ENCODE data around the gene TCEA2. TPM values are rescaled to one million over a fixed set of nuclear protein-coding genes. Genes with fewer than 3 reads are reported as not detected.

The TCEA2 gene
- total and polyA plus RNA-seq, 4 experiments from 2014 or later: 24.6 to 45.9 (median 35.6) TPM

DNA sequence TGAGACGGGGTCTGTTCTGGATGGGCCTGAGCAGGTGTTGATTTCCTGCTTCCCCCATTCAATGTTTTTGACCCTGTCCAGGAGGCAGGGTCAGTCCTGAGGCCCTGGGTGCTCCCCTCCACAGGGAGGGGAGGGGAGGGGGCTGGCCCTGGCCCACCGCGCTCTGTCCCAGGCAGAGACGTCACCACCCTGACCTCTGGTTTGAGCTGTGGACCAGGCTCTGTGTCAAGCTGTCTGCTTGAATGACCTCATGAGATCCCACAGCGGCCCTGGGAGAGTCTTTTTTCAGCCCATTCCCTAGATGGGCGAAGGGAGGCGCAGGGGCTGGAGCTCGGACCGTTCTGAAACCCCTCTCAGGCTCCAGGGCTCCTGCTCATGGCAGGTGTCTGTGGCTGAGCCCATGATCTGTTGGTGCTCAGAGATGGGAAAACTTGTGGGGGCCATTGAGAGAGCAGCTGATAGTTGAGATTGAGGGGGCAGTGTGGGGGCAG, 30.1 kb downstream of the TCEA2 start:
- Histone ChIP-seq H3K4me3 (ENCODE audit: low read length in 2 of 2) (no peak overlapping the region), H3K27ac (ENCODE audit: low read depth, low read length) (no peak overlapping the region), H3K27me3 (ENCODE audit: insufficient read depth, low read length) (no peaks in the 10 kb centered on the region), H3K4me1 (ENCODE audit: insufficient read depth, low read length) (no peaks in the 10 kb centered on the region), H3K36me3 (ENCODE audit: insufficient read depth, low read length) (no peaks in the 10 kb centered on the region), H3K9me3 (ENCODE audit: control insufficient read depth in 1 of 2, low read length in 2 of 2) (no peaks in the 10 kb centered on the region)
- Mint-ChIP-seq H3K4me3 (no peak overlapping the region), H3K27me3 (no peaks in the 10 kb centered on the region), H3K36me3 (peaks cover 2 to 5% of the 10 kb centered on the region in 2 donors), H3K27ac (no peak overlapping the region), H3K9me3 (peaks cover 0 to 3% (median 3%) of the 10 kb centered on the region in 8 donors), H3K4me1 (peaks cover 5 to 9% (median 8%) of the 10 kb centered on the region in 4 donors)
- intact Hi-C loops (cut with micrococcal nuclease): no loop called here
- DNase-seq: peak in 1 of 5 donors; percentile 19
- ChIA-PET POLR2A (ENCODE audit: partially characterized antibody) (no interaction called here), CTCF (ENCODE audit: partially characterized antibody) (interaction anchor here (0.9 kb wide), 1 partner anchor 9 kb away, joined by 3 read pairs; the partner anchor contains the start of gene LKAAEAR1)

DNA sequence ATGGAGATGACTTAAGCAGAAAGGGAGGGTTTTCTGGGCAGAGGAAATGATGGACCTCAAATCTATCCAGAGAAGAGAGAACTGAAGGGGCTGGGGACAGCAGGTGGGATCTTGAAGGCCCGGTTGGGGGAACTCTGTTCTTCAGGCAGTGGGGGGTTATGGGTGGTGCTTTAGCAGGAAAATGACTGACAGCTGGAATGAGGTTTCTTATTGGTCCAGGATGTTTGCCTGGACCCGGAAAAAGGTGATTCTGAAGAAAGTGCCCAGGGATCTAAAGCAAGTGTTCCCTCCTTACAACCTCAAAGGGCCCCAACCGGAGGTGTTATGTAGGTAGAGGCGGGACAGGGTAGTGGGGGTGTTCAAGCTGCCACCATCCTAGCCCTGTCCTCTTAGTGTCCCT, 32.5 kb downstream of the TCEA2 start:
- Mint-ChIP-seq H3K27me3 (no peaks in the 10 kb centered on the region), H3K9me3 (peaks cover 0 to 3% (median 0%) of the 10 kb centered on the region in 8 donors), H3K4me1 (peaks cover 8 to 10% (median 9%) of the 10 kb centered on the region in 4 donors), H3K36me3 (peaks cover 2 to 5% of the 10 kb centered on the region in 2 donors), H3K4me3 (no peak overlapping the region), H3K27ac (no peak overlapping the region)
- intact Hi-C loops (cut with micrococcal nuclease): no loop called here
- peak in 1 of 5 donors; percentile 6 for DNase-seq
- H3K9me3 ChIP-seq (ENCODE audit: control insufficient read depth in 1 of 2, low read length in 2 of 2): no peaks in the 10 kb centered on the region
- no peaks in the 10 kb centered on the region for H3K27me3 ChIP-seq (ENCODE audit: insufficient read depth, low read length)
- ChIA-PET CTCF (ENCODE audit: partially characterized antibody) (interaction anchor here (1.2 kb wide), 1 partner anchor 25 kb away, joined by 3 read pairs; no protein-coding TSS in a partner anchor), POLR2A (ENCODE audit: partially characterized antibody) (no interaction called here)
- H3K4me1 ChIP-seq (ENCODE audit: insufficient read depth, low read length): peaks cover 9% of the 10 kb centered on the region
- no peak overlapping the region for H3K27ac ChIP-seq (ENCODE audit: low read depth, low read length)
- no peak overlapping the region for H3K4me3 ChIP-seq (ENCODE audit: low read length in 2 of 2)
- no peaks in the 10 kb centered on the region for H3K36me3 ChIP-seq (ENCODE audit: insufficient read depth, low read length)

- Histone ChIP-seq H3K4me3 (ENCODE audit: low read length in 2 of 2) (no peak overlapping the region), H3K9me3 (ENCODE audit: control insufficient read depth in 1 of 2, low read length in 2 of 2) (no peaks in the 10 kb centered on the region), H3K27me3 (ENCODE audit: insufficient read depth, low read length) (peaks cover 2% of the 10 kb centered on the region), H3K36me3 (ENCODE audit: insufficient read depth, low read length) (no peaks in the 10 kb centered on the region), H3K27ac (ENCODE audit: low read depth, low read length) (no peak overlapping the region), H3K4me1 (ENCODE audit: insufficient read depth, low read length) (peaks cover 14% of the 10 kb centered on the region)
- intact Hi-C loops (cut with micrococcal nuclease): no loop called here
- peaks cover 2 to 5% of the 10 kb centered on the region in 2 donors for H3K36me3 Mint-ChIP-seq
- H3K4me3 Mint-ChIP-seq: no peak overlapping the region
- peaks cover 8 to 10% (median 9%) of the 10 kb centered on the region in 4 donors for H3K4me1 Mint-ChIP-seq
- H3K27me3 Mint-ChIP-seq: peaks cover 0 to under 1% of the 10 kb centered on the region in 2 donors
- ChIA-PET POLR2A (ENCODE audit: partially characterized antibody) (no interaction called here), CTCF (ENCODE audit: partially characterized antibody) (interaction anchor here (1.1 to 1.2 kb wide), 2 partner anchors 12 to 25 kb away, joined by 3 to 4 read pairs; partner anchors contain the start of gene LKAAEAR1)
- H3K27ac Mint-ChIP-seq: no peak overlapping the region
- peak in 1 of 5 donors; percentile 35 for DNase-seq
- H3K9me3 Mint-ChIP-seq: peaks cover 0 to 3% (median 0%) of the 10 kb centered on the region in 8 donors
Measured at GRCh38 chr20:64095927-64096326, 32.9 kb downstream of the TCEA2 start.

DNA sequence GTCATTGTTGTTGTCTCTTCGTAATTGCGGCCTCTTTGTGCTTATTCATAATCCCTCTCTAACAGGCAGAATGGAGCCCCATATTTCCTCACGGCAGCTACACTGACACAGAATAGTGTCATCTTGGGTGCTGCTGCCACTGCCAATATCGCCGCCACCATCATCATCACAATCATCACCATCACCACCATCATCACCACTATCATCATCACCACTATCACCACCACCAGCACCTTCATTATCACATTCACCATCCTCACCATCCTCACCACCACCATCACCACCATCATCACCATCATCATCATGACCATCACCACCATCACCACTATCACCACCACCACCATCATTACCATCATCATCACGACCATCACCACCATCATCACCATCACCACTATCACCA, 33.5 kb downstream of the TCEA2 start:
- Mint-ChIP-seq H3K27me3 (peaks cover 2 to 6% of the 10 kb centered on the region in 2 donors), H3K4me3 (no peak overlapping the region), H3K27ac (no peak overlapping the region), H3K9me3 (peaks cover 0 to 3% (median 0%) of the 10 kb centered on the region in 8 donors), H3K4me1 (peaks cover 7 to 15% (median 9%) of the 10 kb centered on the region in 4 donors), H3K36me3 (peaks cover 2 to 5% of the 10 kb centered on the region in 2 donors)
- H3K36me3 ChIP-seq (ENCODE audit: insufficient read depth, low read length): no peaks in the 10 kb centered on the region
- ChIA-PET CTCF (ENCODE audit: partially characterized antibody) (interaction anchor here (1.1 kb wide), 1 partner anchor 13 kb away, joined by 4 read pairs; the partner anchor contains the start of gene LKAAEAR1), POLR2A (ENCODE audit: partially characterized antibody) (no interaction called here)
- DNase-seq: no peak
- H3K27ac ChIP-seq (ENCODE audit: low read depth, low read length): no peak overlapping the region
- no peaks in the 10 kb centered on the region for H3K9me3 ChIP-seq (ENCODE audit: control insufficient read depth in 1 of 2, low read length in 2 of 2)
- H3K4me3 ChIP-seq (ENCODE audit: low read length in 2 of 2): no peak overlapping the region
- H3K4me1 ChIP-seq (ENCODE audit: insufficient read depth, low read length): peaks cover 16% of the 10 kb centered on the region
- peaks cover 8% of the 10 kb centered on the region for H3K27me3 ChIP-seq (ENCODE audit: insufficient read depth, low read length)
- intact Hi-C loops (cut with micrococcal nuclease): no loop called here

GRCh38 chr20:64098471-64099013, 35.5 kb downstream of the TCEA2 start:
- POLR2A ChIA-PET (ENCODE audit: partially characterized antibody): no interaction called here
- Mint-ChIP-seq H3K36me3 (peaks cover 2 to 5% of the 10 kb centered on the region in 2 donors), H3K4me1 (peaks cover 4 to 20% (median 7%) of the 10 kb centered on the region in 4 donors), H3K27me3 (peaks cover 9 to 11% of the 10 kb centered on the region in 2 donors), H3K4me3 (no peak overlapping the region), H3K9me3 (peaks cover 0 to 3% (median 0%) of the 10 kb centered on the region in 8 donors), H3K27ac (no peak overlapping the region)
- intact Hi-C loops (cut with micrococcal nuclease): no loop called here
- Histone ChIP-seq H3K36me3 (ENCODE audit: insufficient read depth, low read length) (no peaks in the 10 kb centered on the region), H3K4me3 (ENCODE audit: low read length in 2 of 2) (no peak overlapping the region), H3K4me1 (ENCODE audit: insufficient read depth, low read length) (peaks cover 20% of the 10 kb centered on the region), H3K27ac (ENCODE audit: low read depth, low read length) (no peak overlapping the region), H3K9me3 (ENCODE audit: control insufficient read depth in 1 of 2, low read length in 2 of 2) (no peaks in the 10 kb centered on the region), H3K27me3 (ENCODE audit: insufficient read depth, low read length) (peaks cover 11% of the 10 kb centered on the region)
- no peak for DNase-seq
- CTCF ChIA-PET (ENCODE audit: partially characterized antibody): interaction anchor here (1.1 to 1.5 kb wide), 2 partner anchors 21 to 24 kb away, joined by 3 to 6 read pairs; no protein-coding TSS in a partner anchor

- H3K36me3 Mint-ChIP-seq: peaks cover 2 to 5% of the 10 kb centered on the region in 2 donors
- POLR2A ChIA-PET (ENCODE audit: partially characterized antibody): no interaction called here
Measured at GRCh38 chr20:64099086-64099786, 36.2 kb downstream of the TCEA2 start.

More at GRCh38 chr20:64099086-64099786, 36.2 kb downstream of the TCEA2 start:
- H3K27ac ChIP-seq (ENCODE audit: low read depth, low read length): no peak overlapping the region
- Mint-ChIP-seq H3K9me3 (peaks cover 0 to 3% (median 0%) of the 10 kb centered on the region in 8 donors), H3K27ac (no peak overlapping the region), H3K27me3 (peaks cover 12 to 15% of the 10 kb centered on the region in 2 donors), H3K4me1 (peaks cover 4 to 20% (median 7%) of the 10 kb centered on the region in 4 donors), H3K4me3 (no peak overlapping the region)
- no peak overlapping the region for H3K4me3 ChIP-seq (ENCODE audit: low read length in 2 of 2)
- CTCF ChIA-PET (ENCODE audit: partially characterized antibody): interaction anchor here (1.1 to 1.5 kb wide), 3 partner anchors 16 to 23 kb away, joined by 3 to 6 read pairs (median 6); partner anchors contain the start of gene LKAAEAR1
- DNase-seq: no peak
- peaks cover 20% of the 10 kb centered on the region for H3K4me1 ChIP-seq (ENCODE audit: insufficient read depth, low read length)
- H3K27me3 ChIP-seq (ENCODE audit: insufficient read depth, low read length): peaks cover 11% of the 10 kb centered on the region
- intact Hi-C loops (cut with micrococcal nuclease): no loop called here
- H3K36me3 ChIP-seq (ENCODE audit: insufficient read depth, low read length): no peaks in the 10 kb centered on the region
- no peaks in the 10 kb centered on the region for H3K9me3 ChIP-seq (ENCODE audit: control insufficient read depth in 1 of 2, low read length in 2 of 2)
